GM21360 (cell line): Measurements from ENCODE around the gene OOSP4B.
"Not testable (repeated sequence)": the region's sequence is repeated elsewhere in the genome, so short reads cannot be mapped to it uniquely, and the experiment has no call there.

Experiments used
- ATAC-seq: cut with Tn5 transposase; IDR thresholded peaks from one replicate; pipeline ENCODE4 v1.9.1; 2021; ENCODE audit warnings: mild to moderate bottlenecking, moderate library complexity; ENCODE audit not compliant: unreplicated experiment

Gene OOSP4B

DNA sequence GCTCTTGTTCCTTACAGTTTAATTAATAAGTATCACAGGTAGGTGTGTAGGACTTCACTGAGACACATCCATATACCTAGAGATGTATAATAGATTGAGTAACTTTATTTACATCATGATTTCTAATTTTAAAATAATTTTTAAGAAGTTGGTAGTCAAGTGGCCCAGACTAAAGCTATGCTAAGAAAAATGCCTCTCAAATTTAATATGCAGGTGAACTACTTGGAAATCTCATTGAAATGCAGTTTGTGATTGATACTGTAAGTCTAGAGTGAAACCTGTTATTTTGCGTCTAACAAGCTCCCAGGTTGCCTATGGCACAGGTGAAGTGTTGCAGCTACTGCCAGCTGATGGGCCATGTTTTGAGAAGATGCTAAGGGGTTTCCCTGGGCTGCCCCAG, at the start of gene OOSP4B:
Gene OOSP4B (plus strand): TSS at position 301 of the 400 bp plus-strand sequence.
- no peak for ATAC-seq

DNA sequence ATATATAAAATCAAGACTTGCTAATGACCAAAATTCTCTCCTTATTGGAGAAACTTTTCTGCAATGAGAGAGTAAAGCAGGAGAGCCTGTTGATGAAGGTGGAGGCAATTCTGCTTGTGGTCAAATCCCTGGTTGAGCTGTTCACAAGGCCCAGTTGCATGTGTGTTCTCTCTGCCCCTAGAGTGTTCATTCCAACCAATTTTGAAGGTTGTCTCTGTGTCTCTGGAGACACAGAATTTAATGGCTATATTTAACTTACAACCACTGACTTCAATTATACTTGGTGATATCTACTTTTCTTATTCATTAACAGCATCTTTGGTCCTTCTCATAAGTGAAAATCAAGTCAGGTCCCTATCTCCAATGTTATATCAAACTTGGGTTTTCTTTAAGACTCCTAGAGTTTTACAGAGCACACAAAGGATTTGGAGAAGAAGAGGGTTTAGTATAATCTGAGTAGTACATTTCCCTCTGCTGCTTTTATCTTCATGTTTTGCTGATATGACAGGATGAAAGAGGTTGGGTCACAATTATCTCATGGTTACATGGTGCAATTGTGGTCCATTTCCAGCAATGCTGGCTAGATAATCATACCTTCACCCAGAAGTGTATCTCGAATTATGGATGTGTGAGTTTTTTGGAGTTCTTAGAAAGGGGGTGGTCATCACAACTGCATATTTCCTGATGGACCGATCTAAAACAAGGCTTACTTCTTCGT, 49.1 kb upstream of the OOSP4B start:
- no peak for ATAC-seq

DNA sequence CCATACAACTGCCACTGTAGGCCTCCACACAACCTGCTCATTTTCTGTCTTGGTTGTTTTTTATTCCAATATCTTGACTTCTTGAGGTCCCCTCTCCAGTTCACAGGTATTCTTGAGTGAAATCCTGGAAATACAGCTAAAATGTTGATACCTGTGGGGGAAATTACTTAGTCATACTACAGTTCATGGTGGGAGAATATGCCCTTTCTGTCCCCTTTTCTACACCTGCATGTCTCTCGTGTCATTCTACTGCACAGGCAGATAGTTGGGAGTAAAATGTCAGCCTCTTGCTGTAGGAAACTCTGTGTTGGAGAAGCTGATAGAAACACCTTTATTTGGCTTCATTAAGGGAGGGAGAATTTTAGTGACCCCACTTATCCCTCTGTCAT, 48.6 kb upstream of the OOSP4B start:
- no peak for ATAC-seq

DNA sequence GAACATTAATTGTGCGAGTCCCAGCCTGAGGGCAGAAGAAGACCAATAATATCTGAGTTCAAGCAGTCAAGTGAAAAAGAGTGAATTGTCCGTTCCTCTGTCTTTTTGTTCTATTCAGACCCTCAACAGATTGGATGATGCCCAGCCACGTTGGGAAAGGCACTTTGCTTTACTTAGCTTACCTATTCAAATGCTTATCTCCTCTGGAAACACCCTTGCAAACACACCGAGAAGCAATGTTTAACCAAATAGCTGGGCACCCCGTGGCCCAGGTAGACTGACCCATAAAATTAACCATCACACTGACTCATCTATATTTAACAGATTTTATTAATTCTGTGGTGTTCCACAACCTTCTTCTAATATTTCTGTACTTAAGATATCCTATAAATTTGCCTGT, 43.9 kb upstream of the OOSP4B start:
- ATAC-seq = no peak

DNA sequence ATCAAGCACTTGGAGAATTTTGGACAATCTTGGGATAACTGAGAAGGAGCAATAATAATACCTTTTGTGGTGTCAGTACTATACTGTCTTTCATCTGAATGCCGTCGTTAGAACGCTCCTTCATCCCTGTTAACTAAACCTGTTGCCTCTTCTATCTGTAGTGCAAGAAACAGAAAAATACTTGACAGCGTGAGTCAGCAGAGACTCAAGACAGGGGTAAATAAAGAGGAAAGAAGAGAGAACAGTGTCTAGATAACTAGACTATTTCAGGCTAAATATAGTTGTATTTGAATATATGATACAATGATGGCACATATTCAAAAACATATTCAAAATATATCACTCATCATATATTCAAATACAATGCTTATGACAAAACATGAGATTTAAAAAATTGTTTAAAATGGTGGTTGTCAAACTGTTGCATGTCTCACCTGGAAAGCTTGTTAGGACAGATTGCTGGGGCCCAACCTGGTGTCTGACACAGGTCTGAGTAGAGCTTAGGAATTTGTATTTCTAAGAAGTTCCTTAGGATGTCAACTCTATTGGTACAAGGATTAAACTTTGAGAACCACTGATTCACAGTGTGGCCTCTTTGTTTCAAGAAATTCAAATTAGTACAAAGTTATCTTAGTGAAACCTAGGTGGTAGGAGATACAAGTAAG, 35.7 kb upstream of the OOSP4B start:
- no peak for ATAC-seq

DNA sequence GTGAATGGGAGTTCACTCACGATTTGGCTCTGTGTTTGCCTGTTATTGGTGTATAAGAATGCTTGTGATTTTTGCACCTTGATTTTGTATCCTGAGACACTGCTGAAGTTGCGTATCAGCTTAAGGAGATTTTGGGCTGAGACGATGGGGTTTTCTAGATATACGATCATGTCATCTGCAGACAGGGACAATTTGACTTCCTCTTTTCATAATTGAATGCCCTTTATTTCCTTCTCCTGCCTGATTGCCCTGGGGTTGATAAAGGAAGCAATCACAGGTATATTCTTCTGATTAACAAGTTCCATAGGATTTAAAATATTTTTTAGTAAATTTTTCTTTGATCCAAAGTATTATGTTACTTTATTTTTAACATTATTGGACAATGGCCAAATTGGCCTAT, 34.9 kb upstream of the OOSP4B start:
- not testable (repeated sequence) for ATAC-seq

DNA sequence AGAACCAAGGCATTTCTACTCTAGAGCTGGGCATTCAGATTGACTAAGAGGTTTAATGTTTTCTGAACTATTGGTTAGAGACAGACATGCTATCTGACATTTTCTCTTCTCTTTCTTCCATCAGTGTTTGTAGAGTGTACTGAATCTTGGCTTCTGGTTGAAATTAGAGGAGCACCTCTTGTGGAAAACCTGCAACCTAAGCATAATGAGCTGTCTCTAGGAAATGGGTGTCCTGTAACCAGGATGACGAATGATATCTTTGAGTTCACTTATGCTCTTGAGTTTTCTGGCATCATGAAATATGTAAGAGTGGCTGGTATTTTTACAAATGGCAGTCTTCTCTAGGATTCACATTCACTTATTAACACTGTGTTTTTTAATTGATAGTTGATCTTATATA, 33.8 kb upstream of the OOSP4B start:
- ATAC-seq = no peak

DNA sequence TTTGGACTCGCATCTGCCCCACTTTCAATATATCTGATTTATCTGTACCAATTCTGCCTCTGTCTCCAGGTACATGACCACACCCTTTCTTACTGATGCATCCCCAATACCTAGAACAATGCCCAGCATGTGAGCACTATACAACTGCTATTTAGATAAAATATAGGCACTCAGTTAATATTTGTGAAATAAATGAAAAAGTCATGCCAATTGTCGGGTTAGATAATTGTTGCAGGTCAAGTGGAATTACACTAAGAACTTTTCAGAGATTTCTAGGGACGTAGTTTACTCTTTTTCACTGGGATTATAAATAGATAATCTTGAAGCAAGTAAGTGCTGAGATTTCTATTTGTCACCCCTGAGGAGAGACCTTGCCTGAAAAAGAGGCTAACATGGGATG, 32.6 kb upstream of the OOSP4B start:
- no peak for ATAC-seq

DNA sequence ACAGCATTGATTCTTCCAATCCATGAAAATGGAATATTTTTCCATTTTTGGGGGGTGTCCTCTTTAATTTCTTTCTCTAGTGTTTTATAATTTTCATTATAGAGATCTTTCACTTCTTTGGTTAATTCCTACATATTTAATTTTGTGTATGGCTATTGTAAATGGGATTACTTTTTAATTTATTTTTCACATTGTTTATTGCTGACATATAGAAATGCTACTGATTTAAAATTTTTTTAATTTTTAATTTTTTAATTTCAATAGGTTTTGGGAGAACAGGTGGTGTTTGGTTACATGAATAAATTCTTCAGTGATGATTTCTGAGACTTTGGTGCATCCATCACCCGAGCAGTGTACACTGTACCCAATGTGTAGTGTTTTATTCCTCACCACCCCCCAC, 26.6 kb upstream of the OOSP4B start:
- ATAC-seq = no peak

DNA sequence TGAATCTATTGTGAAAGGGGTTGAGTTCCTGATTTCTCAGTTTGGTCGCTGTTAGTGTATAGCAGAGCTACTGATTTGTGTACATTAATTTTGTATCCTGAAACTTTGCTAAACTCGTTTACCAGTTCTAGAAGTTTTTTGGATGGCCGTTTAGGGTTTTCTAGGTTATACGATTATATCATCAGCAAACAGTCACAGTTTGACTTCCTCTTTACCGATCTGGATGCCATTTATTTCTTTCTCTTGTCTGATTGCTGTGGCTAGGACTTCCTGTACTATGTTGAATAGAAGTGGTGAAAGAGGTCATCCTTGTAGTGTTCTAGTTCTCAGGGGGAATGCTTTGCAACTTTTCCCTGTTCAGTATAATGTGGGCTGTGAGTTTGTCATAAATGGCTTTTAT, 24.6 kb upstream of the OOSP4B start:
- ATAC-seq = no peak

DNA sequence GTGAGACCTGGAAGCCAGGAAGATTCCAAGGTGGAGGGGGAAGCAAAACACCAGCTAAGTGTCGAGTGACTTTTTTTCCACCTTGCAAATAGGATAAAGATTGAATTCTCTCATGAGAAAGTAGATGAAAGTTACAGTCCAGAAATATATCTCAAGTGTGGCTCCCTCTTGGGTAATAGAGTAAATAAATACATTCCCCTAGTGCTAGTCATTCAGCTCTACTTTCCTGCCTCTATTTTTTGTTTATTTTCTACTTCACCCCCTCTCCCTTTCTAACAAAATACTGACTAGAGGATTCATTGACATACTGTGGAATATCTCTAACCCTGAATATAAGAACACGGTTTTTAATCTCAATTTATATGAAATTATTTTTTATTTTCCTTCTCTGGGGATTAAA, 19.2 kb upstream of the OOSP4B start:
- no peak for ATAC-seq

DNA sequence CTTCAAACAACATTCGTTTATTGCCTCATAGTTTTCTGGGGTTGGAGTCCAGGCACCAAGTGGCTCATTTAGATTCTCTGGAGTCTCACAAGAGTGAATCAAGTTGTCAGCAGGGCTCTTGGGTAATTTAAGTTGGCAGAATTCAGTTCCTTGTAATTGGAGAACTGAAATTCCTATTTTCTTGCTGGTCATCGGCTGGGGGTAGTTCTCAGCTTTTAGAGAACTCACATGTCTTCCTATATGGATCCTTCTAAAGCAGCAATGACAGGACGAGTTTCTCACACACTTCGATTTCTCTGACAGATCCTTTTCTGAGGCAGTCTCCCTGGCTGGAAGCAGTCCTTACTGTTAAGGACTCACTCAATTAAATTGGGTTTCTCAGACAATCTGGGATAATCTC, 17.3 kb upstream of the OOSP4B start:
- ATAC-seq = no peak

DNA sequence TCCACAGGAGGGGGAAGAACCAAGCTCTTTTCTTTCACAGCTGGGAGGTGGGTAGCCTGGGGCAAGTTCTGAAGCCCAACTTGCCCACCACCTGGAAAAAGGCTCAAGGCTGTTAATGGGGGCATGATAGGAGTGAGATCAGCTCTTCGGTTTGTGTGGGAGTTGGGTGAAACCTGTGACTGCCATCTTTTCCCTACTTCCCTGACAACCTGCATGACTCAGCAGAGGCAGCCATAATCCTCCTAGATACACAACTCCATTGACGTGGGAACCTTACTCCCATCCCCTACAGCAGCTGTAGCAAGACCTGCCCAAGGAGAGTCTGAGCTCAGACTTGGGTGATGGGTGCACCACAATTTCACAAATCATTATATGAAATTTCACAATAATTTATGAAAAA, 13.3 kb upstream of the OOSP4B start:
- no peak for ATAC-seq

DNA sequence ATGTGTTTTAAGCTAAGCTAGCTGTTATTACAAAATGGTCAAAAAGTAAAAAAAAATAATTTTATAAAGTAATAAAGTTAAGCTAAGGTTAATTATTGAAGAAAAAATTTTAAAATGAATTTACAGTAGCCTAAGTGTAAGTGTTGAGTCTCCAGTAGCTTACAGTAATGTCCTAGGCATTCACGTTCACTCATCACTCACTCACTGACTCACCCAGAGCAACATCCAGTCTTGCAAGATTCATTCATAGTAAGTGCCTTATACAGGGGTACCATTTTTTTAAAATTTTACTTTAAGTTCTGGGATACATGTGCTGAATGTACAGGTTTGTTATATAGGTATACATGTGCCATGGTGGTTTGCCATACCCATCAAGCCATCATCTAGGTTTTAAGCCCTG, 11.6 kb upstream of the OOSP4B start:
- no peak for ATAC-seq

DNA sequence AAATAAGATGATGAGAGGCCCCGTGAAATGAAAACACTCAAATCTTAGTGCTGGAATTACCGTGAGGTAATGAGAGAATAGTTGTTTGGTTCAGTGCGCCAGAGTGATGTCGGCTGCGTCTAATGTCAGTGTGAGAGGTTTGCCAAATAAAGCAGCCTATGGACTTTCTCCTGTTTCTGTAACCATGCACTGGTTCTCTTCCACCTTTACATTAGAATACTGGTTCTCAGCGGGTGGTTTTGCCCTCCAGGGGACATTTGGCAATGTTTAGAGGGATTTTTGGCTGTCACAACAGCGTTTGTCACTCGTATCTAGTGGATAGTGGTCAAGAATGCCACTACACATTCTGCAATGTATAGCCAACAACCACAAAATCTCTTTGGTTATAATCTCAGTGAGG, 1.1 kb downstream of the OOSP4B start:
- ATAC-seq = no peak

DNA sequence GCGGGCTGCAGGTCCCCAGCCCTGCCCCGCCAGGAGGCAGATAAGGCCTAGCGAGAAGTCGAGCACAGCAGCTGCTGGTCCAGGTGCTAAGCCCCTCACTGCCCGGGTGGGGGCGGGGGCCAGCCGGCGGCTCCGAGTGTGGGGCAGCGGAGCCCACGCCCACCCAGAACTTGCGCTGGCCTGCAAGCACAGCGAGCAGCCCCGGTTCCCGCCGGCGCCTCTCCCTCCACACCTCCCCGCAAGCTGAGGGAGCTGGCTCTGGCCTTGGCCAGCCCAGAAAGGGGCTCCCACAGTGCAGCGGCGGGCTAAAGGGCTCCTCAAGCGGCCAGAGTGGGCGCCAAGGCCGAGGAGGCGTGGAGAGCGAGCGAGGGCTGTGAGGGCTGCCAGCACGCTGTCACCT, 3.4 kb downstream of the OOSP4B start:
- ATAC-seq = not testable (repeated sequence)

DNA sequence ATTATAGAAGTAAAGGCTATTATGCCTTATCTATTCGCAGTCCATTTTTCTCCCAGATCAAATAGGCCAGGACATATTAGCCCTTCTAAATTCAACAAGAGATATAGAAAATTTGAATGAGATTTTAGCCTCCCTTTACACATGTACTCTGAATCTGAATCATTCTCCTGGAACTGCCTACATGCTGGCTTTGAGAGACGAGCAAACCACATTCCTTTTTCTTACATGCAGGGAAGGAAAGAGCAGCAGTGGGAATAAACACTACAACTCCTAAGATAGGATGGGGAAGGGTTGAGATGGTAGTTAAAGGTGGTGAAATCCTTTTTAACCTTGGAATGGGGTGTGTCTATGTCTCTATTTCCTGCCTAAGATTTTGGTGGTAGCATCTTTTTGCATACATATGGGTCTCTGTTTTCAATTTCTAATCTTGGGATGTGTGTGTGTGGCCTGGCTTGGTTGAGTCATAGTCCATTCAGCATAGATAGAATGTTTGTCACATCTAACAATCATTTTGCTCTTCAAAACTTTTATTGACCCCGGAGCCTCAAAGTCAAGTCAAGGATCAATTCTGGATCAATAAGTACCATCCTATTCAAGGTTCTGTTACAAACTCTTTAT, 12.1 kb downstream of the OOSP4B start:
- ATAC-seq = no peak

DNA sequence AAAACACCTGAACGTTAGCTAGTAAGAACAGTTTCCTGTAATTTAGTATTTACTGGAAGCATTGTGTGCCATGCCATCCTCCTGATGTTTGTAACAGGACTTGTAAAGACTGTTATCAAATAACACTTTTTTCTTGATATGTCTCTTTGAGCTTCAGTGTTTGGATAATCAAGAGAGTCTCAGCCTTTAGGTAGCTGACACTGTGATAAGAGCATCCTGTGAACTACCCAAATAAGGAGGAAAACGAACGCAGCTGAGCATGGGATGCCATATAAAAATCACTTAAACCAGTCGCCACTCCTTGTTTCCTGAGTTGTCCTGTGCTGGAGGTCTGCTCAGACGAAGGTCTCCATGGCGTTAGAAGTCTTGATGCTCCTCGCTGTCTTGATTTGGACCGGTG, 23.1 kb downstream of the OOSP4B start, which contains the start of gene OOSP2:
Gene OOSP2 (plus strand): TSS at position 301 of the 400 bp plus-strand sequence. CDS start 51 bp downstream, at position 352.
- no peak for ATAC-seq

DNA sequence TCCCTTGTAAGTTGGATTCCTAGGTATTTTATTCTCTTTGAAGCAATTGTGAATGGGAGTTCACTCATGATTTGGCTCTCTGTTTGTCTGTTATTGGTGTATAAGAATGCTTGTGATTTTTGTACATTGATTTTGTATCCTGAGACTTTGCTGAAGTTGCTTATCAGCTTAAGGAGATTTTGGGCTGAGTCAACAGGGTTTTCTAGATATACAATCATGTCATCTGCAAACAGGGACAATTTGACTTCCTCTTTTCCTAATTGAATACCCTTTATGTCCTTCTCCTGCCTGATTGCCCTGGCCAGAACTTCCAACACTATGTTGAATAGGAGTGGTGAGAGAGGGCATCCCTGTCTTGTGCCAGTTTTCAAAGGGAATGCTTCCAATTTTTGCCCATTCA, 33.4 kb downstream of the OOSP4B start:
- not testable (repeated sequence) for ATAC-seq

DNA sequence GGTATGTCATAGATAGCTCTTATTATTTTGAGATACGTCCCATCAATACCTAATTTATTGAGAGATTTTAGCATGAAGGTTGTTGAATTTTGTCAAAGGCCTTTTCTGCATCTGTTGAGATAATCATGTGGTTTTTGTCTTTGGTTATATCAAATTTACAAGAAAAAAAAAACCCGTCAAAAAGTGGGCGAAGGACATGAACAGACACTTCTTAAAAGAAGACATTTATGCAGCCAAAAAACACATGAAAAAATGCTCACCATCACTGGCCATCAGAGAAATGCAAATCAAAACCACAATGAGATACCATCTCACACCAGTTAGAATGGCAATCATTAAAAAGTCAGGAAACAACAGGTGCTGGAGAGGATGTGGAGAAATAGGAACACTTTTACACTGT, 33.9 kb downstream of the OOSP4B start:
- not testable (repeated sequence) for ATAC-seq

DNA sequence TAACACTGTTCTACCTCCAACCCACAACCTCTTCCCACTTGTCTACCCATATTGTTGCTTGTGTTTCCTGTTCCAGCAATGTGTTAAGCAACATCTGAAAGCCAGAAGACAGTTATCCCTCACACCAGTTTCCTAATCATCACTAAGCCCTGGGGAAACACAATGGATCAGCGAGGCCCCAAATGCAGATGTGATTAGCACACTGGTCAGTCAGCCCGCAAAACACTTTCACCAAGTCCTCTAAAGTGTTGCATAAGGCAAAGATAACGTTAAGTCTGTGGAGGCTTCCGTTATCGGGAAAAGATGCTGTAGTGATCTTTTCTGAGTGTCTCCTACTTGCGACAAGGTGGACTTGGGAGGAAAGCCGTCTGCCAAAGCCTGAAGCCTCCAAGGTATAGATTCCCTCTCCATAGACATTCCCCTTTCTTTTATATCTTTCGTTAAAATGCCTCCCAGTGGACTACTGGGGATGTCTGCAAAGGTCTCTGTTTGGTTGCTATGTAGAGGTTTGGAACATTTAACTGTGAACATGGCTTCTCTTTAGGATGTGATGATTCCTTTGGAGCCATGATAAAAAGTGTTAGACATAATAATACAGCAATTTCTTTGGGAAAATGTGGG, 39.5 kb downstream of the OOSP4B start, which contains the start of gene MS4A3:
Gene MS4A3 (plus strand): TSS at position 317 of the 621 bp plus-strand sequence. CDS start 4,496 bp downstream, outside the sequence.
- no peak for ATAC-seq

DNA sequence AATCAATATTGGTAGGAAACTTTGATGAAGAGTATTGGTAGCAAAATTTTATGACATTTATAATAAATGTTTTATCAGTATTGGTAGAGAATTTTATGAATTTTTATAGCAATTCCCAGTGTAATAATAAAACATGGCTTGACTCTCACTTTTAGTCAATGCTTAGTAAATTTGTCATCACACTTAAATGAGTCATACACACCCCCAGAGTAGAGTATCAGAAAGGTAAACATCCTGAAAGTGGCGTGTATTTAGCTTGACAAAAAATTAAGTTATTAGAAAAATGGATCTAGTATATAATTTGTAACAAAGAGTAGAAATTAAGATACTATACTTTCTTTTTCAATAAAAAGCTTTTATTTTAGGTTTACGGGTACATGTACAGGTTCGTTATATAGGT, 42.1 kb downstream of the OOSP4B start:
- ATAC-seq = no peak
